ENCODE results near the gene OCA2.

DNA sequence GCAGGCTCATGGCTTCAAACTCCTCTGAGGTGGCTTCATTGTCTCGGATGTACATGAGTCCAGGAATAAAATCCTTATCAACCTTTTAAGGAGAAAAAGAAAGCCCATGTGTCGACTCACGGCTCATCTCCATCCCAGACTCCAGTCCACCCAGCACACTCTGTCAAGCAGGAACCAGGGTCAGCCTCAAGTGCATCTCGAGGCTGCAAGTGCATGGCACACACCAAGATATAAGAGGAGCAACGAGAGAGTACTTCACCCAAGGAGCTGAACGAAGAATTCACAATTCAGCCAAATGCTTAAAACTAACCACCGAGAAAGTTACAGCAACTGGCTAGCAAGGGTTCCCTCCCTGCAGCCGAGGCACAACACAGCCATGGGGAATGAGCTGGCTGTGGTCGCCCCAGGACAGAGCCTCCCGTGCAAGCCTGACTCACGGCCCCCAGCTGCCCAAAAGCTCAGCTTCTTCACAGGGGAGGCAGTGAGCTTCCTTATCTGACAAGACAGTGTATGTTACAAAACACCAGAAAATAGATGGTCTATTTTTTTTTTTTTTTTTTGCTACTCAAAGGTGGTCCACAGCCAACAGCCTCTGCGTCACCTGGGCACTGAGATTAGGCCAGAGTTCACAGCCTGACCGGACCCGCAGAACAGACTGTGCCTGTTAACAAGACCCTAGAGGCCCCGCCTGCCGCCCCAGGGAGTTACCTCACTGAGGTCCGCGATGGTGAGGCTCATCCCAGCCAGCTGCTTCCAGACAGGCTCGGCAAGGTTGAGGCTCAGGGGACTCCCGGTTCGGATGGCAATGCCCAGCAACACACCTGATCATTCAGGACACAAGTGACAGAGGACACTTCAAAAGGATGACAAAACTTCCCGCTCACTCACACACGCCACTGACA, 15.9 kb upstream of the OCA2 start:
- TF ChIP-seq, protein P1, sequence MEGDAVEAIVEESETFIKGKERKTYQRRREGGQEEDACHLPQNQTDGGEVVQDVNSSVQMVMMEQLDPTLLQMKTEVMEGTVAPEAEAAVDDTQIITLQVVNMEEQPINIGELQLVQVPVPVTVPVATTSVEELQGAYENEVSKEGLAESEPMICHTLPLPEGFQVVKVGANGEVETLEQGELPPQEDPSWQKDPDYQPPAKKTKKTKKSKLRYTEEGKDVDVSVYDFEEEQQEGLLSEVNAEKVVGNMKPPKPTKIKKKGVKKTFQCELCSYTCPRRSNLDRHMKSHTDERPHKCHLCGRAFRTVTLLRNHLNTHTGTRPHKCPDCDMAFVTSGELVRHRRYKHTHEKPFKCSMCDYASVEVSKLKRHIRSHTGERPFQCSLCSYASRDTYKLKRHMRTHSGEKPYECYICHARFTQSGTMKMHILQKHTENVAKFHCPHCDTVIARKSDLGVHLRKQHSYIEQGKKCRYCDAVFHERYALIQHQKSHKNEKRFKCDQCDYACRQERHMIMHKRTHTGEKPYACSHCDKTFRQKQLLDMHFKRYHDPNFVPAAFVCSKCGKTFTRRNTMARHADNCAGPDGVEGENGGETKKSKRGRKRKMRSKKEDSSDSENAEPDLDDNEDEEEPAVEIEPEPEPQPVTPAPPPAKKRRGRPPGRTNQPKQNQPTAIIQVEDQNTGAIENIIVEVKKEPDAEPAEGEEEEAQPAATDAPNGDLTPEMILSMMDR (IDR thresholded peaks at IDR 0.05) = no peak
- no peak for TF ChIP-seq EP300 (IDR thresholded peaks at IDR 0.05)
- no peak for TF ChIP-seq POLR2AphosphoS5 (IDR thresholded peaks at IDR 0.05)
- TF ChIP-seq POLR2A (IDR thresholded peaks at IDR 0.05) = no peak
